ENCODE measurements around the gene ADIPOR2.

DNA sequence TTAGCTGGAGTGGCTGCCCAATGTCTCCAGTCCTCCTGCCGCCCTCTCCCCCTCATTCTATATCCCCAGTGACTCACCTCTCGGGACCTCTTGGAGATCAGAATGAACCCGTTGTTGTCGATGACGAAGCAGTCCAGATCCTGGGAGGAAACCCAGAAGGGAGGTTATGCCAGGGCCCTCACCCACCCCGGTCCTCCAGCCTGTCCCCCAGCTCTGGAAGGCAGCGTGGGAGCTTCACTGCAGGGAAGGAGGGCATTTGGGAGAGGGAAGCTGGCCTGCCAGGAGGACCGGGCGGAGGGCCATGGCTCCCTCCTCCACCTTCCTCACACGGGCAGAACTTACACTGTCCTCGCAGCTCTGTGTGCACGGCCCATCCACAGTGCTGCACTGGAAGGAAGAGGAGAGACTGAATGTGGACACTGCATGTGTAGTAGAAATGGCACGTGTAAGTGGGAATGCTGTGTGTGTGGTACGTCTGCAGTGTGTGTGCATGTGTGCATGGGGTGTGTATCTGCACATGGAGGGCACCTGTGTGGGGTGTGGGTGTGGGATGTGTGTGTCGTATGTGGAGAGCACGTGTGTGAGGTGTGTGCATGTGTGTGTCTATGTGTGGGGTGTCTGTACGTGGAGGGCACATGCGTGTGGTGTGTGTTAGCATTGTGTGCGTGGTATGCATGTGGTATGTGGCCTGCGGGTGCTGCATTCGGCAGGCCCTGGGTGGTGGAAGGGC, 119.5 kb downstream of the ADIPOR2 start:
- TF ChIP-seq, protein P1, sequence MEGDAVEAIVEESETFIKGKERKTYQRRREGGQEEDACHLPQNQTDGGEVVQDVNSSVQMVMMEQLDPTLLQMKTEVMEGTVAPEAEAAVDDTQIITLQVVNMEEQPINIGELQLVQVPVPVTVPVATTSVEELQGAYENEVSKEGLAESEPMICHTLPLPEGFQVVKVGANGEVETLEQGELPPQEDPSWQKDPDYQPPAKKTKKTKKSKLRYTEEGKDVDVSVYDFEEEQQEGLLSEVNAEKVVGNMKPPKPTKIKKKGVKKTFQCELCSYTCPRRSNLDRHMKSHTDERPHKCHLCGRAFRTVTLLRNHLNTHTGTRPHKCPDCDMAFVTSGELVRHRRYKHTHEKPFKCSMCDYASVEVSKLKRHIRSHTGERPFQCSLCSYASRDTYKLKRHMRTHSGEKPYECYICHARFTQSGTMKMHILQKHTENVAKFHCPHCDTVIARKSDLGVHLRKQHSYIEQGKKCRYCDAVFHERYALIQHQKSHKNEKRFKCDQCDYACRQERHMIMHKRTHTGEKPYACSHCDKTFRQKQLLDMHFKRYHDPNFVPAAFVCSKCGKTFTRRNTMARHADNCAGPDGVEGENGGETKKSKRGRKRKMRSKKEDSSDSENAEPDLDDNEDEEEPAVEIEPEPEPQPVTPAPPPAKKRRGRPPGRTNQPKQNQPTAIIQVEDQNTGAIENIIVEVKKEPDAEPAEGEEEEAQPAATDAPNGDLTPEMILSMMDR (IDR thresholded peaks at IDR 0.05) = no peak
- TF ChIP-seq EHF (CRISPR knock-in tag; IDR thresholded peaks at IDR 0.05) (no peak), JUN (IDR thresholded peaks at IDR 0.05) (no peak), RAD21 (conservative IDR thresholded peaks at IDR 0.05 in 1 of 2, IDR thresholded peaks at IDR 0.05 in 1 of 2) (no peak), RCOR1 (IDR thresholded peaks at IDR 0.05; ENCODE audit: low read depth, low read length) (no peak), POLR2A (IDR thresholded peaks at IDR 0.05; ENCODE audit: low read length) (no peak)
